SK-N-SH treated with all-trans-retinoic acid at 6 μM for 48 hours (cell line): Measurements from ENCODE around the gene RGS19.

Experiments used
- TCF4 ChIP-seq: fragments of 250-450 bp; sonication (Bioruptor Pico); IDR thresholded peaks from 2 replicates; pipeline ENCODE4 v1.8.0; 2021; ENCODE audit warnings: mild to moderate bottlenecking, moderate library complexity, borderline replicate concordance
- ZFP30 ChIP-seq: fragments of 450-650 bp; formaldehyde crosslinking; IDR thresholded peaks from 2 replicates; pipeline ENCODE4 v1.5.0; 2022; ENCODE audit warnings: mild to moderate bottlenecking, moderate library complexity
- TF ChIP-seq, protein P1 (sequence below): fragments of 250-450 bp; sonication (Bioruptor Pico); IDR thresholded peaks from 2 replicates; pipeline ENCODE4 v1.8.0; 2020; ENCODE audit warnings: mild to moderate bottlenecking, moderate library complexity, borderline replicate concordance

- TF ChIP-seq ZFP30, result no peak
- TF ChIP-seq TCF4, result no peak
- TF ChIP-seq, protein P1, sequence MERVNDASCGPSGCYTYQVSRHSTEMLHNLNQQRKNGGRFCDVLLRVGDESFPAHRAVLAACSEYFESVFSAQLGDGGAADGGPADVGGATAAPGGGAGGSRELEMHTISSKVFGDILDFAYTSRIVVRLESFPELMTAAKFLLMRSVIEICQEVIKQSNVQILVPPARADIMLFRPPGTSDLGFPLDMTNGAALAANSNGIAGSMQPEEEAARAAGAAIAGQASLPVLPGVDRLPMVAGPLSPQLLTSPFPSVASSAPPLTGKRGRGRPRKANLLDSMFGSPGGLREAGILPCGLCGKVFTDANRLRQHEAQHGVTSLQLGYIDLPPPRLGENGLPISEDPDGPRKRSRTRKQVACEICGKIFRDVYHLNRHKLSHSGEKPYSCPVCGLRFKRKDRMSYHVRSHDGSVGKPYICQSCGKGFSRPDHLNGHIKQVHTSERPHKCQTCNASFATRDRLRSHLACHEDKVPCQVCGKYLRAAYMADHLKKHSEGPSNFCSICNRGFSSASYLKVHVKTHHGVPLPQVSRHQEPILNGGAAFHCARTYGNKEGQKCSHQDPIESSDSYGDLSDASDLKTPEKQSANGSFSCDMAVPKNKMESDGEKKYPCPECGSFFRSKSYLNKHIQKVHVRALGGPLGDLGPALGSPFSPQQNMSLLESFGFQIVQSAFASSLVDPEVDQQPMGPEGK (CRISPR knock-in tag), result no peak
These were observed 2.3 kb upstream of the RGS19 start for GRCh38 chr20:64081624-64081964.
